Central memory CD8-positive, alpha-beta T cell (primary cell): ENCODE data around the gene TMEFF2.

Experiments used
- ATAC-seq: fragments of 150-1000 bp; cut with Tn5 transposase; replicated peaks from 2 replicates; pipeline ENCODE4 v1.10.0; 2022; ENCODE audit warnings: mild to moderate bottlenecking, moderate FRiP score, moderate number of reproducible peaks; ENCODE audit not compliant: poor library complexity, severe bottlenecking; ENCODE audit errors: extremely low read depth
- DNase-seq, 2 donors: peaks; one replicate each; pipeline ENCODE4 v3.0.0; 2021; ENCODE audit warnings: low spot score in 2 of 2
- H3K27ac Mint-ChIP-seq: one replicate; pipeline ENCODE4 v1.8.0; 2022; ENCODE audit warnings: low read depth, mild to moderate bottlenecking, moderate library complexity, mixed read lengths
- H3K27me3 Mint-ChIP-seq: one replicate; pipeline ENCODE4 v1.8.0; 2022; ENCODE audit warnings: mixed read lengths
- H3K36me3 Mint-ChIP-seq: one replicate; pipeline ENCODE4 v1.8.0; 2022; ENCODE audit warnings: mild to moderate bottlenecking, moderate library complexity, mixed read lengths; ENCODE audit not compliant: insufficient read depth
- H3K4me1 Mint-ChIP-seq: one replicate; pipeline ENCODE4 v1.8.0; 2022; ENCODE audit warnings: mixed read lengths
- H3K4me3 Mint-ChIP-seq: one replicate; pipeline ENCODE4 v1.8.0; 2022; ENCODE audit warnings: mild to moderate bottlenecking, moderate library complexity, mixed read lengths
- H3K9me3 Mint-ChIP-seq: one replicate; pipeline ENCODE4 v1.8.0; 2022; ENCODE audit warnings: mixed read lengths

Gene TMEFF2

DNA sequence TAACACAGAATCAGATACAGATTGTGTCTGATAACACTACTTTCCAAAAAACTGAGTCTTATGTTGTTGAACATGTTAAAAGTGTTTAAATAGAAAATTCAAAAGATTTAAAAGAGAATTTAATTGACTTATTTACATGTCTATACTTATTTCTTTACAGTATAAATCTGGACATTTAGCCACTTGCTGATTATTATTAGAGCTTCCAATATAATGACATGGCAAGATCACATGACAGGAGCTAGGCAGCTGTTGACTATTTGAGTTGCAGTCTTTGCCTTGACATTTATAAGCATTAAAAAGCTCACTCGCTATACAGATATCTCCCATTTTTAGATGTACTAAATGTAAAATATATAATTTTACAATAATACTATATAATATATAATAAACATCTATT lies 6.4 kb upstream of the TMEFF2 start:
- peaks cover 7% of the 10 kb centered on the region for H3K4me1 Mint-ChIP-seq

DNA sequence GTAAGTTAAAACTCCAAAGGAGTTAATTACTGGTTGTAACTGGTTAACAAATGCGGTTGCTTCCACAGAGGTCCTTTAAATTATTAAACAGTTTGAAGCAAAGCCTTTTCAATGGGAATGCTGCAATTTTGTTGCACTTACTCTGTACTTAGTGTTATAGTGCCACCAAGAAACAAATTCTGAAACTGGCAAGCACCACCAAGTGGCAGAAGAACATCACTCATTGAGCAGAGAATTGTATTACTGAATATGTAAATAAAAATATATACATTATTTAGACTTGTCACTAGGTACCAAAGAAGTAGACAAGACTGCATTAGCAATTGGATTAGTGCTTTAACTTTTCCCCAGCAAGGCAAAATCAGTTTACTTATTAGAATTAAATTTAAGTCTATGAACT lies 2.6 kb upstream of the TMEFF2 start:
- ATAC-seq: no peak
- H3K27ac Mint-ChIP-seq: no peak overlapping the region
- peaks cover 29% of the 10 kb centered on the region for H3K4me1 Mint-ChIP-seq
- no peak for DNase-seq
- no peak overlapping the region for H3K4me3 Mint-ChIP-seq
- H3K36me3 Mint-ChIP-seq: no peaks in the 10 kb centered on the region
- H3K9me3 Mint-ChIP-seq: no peaks in the 10 kb centered on the region
- H3K27me3 Mint-ChIP-seq: peaks cover 59% of the 10 kb centered on the region

More for the DNA sequence above, 6.4 kb upstream of the TMEFF2 start:
- no peaks in the 10 kb centered on the region for H3K36me3 Mint-ChIP-seq
- no peak for DNase-seq
- H3K27me3 Mint-ChIP-seq: peaks cover 32% of the 10 kb centered on the region
- ATAC-seq: no peak
- H3K27ac Mint-ChIP-seq: no peak overlapping the region
- H3K9me3 Mint-ChIP-seq: no peaks in the 10 kb centered on the region
- H3K4me3 Mint-ChIP-seq: no peak overlapping the region

DNA sequence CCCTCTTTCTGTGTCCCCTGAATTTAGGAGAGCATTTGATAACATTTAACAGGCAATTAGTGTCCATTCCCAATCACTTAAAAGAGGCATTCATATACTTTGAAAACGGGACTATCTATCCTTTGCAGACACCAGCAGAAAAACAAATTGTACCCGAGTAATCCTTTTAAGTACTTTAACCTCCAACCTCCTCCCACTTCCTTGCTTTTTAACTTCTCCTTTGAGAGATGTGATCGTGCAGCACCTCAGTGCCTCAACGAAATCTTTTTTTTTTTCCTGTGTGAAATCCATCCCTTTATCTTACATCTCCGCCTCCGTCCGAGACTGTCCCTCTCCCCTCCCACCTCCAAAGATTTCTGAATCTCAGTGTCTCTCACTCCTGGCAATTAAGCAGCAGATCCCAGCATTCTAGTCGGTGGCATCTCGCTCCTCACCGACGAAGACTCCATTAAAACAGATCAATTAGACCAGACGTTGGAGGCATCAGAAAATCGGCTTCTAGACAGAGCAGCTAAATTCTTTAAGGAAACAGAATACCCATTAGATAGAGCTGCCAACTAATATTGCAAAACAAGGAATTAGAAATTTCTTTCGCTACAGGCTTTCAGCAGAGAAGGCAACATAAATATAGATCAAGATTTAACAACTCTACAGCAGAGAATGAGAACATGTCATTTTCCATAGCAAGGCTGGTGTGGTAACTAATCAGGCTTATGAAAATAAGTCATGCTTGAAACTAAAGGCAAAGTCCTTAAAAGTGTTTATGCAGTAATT lies 1.9 kb upstream of the TMEFF2 start:
- Mint-ChIP-seq H3K27me3 (peaks cover 66% of the 10 kb centered on the region), H3K9me3 (no peaks in the 10 kb centered on the region), H3K27ac (no peak overlapping the region), H3K36me3 (no peaks in the 10 kb centered on the region), H3K4me1 (peaks cover 29% of the 10 kb centered on the region), H3K4me3 (peak overlapping the region; percentile 81)
- DNase-seq (no peak), ATAC-seq (no peak)

DNA sequence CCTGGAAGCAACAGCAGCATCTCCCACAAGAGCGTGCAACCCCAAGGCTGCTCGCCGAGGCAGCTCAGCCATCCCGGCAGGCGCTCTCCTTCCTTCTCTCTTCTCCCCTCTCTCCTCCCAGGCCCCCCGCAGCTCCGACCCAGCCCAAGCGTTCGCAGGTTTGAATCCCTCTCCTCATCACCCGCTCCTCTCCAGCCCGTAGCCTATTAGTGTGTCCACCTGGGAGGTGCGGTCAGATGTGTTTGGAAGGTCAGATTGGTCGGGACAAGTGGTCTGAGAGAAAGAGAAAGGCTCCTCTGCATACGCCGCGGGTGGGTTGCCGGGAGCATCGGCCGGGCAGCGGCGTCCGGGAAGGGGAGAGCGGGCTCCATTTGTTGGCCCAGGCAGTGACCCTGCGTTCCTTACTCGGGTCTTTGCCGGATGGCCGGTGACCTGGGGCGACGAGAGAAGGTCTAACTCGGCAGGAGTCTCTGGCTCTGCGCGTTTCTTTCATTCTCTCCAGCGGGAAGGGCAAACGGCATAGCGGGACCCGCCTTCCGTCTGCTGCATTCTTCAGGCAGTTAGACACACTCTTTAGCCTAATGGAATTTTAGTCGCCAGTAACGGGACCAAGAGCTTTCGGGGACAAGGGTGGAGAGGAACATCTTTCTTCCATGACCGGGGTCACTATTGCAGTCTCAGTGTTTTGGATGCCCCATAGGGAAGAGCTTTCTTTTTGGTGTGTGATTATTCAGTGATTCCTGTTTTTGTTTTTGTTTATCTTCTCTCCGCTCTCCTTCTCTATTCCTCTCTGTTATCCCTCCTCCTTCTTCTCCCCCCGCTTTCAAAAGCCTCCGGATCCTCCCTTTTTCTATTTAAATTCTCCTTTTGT lies 1.1 kb upstream of the TMEFF2 start:
- Mint-ChIP-seq H3K27ac (no peak overlapping the region), H3K4me3 (peak overlapping the region; percentile 81), H3K36me3 (no peaks in the 10 kb centered on the region), H3K4me1 (peaks cover 29% of the 10 kb centered on the region), H3K27me3 (peaks cover 72% of the 10 kb centered on the region), H3K9me3 (no peaks in the 10 kb centered on the region)
- DNase-seq (no peak), ATAC-seq (peak; percentile 33)

DNA sequence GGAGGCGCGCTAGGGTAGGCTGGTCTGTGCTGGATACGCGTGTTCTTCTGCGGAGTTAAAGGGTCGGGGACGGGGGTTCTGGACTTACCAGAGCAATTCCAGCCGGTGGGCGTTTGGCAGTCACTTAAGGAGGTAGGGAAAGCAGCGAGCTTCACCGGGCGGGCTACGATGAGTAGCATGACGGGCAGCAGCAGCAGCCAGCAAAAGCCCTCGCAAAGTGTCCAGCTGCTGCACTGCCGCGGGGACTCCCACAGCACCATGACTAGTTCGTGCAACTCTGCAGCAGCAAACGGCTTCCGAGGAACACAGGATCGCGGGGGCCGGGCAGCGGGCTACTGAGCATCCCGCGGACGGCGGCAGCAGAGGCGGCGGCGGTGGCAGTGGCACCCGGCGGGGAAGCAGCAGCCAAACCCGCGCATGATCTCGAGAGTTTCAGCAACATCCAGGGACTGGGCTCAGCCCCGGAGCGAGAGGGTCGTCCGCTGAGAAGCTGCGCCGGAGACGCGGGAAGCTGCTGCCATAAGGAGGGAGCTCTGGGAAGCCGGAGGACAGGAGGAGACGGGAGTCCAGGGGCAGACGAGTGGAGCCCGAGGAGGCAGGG lies 368 bp downstream of the TMEFF2 start:
- Mint-ChIP-seq H3K4me3 (peak overlapping the region; percentile 81), H3K27me3 (peaks cover 73% of the 10 kb centered on the region), H3K36me3 (no peaks in the 10 kb centered on the region), H3K4me1 (peaks cover 29% of the 10 kb centered on the region), H3K9me3 (no peaks in the 10 kb centered on the region), H3K27ac (no peak overlapping the region)
- DNase-seq: peak in 1 of 2 donors; percentile 12
- ATAC-seq: peak; percentile 17

DNA sequence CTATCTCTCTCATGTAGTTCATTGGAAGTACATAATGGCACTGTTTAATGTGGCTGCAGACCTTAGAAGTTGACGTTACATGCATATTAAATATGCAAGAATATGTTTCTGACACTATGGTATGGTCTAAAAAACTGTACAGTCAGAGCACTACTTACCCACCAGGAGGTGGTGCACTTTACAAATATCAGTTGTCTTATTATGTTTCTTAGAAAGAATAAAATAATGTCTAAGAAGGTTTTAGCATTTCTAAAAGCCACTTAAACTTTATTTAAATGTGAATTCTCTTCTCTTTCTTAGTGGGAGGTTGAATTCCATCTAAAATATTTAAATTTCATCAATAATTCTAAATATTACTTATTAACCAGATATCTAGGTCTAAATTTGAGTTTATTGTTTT lies 4.3 kb downstream of the TMEFF2 start:
- ATAC-seq (no peak), DNase-seq (no peak)
- Mint-ChIP-seq H3K27me3 (peaks cover 89% of the 10 kb centered on the region), H3K36me3 (no peaks in the 10 kb centered on the region), H3K4me1 (peaks cover 16% of the 10 kb centered on the region), H3K27ac (no peak overlapping the region), H3K9me3 (no peaks in the 10 kb centered on the region), H3K4me3 (no peak overlapping the region)

DNA sequence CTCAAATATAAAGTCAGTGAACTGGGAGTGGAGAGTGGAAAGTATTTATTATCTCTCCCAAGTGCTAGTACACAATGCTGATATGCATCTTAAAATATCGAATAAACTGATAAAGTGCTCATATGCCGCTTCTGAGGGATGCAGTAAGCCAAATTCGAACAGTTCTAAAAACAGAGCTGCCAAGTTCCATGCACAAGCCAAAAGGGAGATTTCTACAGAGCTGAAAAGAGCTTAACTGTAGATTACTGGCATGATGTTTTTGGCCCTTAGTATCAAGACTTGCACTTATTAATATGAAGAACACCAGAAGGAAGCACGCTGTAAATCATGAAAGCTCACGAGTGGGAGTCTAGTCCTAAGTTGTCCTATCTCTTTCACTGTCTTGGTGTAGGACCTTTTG lies 7.9 kb downstream of the TMEFF2 start:
- peaks cover 76% of the 10 kb centered on the region for H3K27me3 Mint-ChIP-seq

DNA sequence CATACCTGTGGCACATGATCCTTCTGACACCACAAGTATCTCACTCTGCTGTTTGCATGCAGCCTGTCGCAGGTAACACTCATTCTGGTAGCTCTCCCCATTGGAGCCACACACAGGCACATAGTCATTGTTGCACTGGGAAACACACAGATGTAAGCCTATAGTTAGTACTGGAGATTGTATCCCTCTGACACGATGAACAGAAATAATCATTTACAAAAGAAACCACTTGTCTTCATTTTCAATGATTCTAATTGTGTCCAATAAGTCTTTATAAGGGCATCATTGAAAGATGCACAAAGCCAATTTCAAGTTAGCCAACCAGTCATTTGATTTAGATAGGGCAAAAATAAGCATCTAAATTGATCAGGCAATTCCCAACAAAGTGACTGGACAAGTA lies 10.4 kb downstream of the TMEFF2 start:
- no peaks in the 10 kb centered on the region for H3K9me3 Mint-ChIP-seq
- no peaks in the 10 kb centered on the region for H3K4me1 Mint-ChIP-seq
- DNase-seq: no peak
- H3K4me3 Mint-ChIP-seq: no peak overlapping the region
- H3K36me3 Mint-ChIP-seq: no peaks in the 10 kb centered on the region
- no peak for ATAC-seq
- H3K27ac Mint-ChIP-seq: no peak overlapping the region
- H3K27me3 Mint-ChIP-seq: peaks cover 70% of the 10 kb centered on the region

More for the DNA sequence above, 7.9 kb downstream of the TMEFF2 start:
- Mint-ChIP-seq H3K4me1 (no peaks in the 10 kb centered on the region), H3K36me3 (no peaks in the 10 kb centered on the region), H3K27ac (no peak overlapping the region), H3K4me3 (no peak overlapping the region), H3K9me3 (no peaks in the 10 kb centered on the region)
- no peak for ATAC-seq
- DNase-seq: no peak

DNA sequence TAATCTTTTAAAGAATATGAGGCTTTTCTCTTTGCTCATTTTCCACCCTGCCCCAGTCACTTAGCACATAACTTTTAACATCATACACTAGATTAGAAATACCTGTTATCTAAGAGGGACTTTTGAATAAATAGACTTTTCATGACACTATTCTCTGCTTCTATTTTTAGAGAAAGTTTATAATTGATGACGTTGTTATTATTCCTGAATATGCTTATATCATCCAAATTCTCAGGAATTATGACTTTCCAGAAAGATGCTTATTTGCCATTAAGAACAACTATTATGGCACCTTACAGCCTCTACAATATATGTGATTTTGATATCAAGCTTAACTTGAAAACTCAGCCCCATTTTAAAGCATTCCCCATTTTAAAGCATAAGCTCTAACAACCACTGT lies 11.4 kb downstream of the TMEFF2 start:
- Mint-ChIP-seq H3K4me1 (no peaks in the 10 kb centered on the region), H3K27me3 (peaks cover 61% of the 10 kb centered on the region), H3K27ac (no peak overlapping the region), H3K36me3 (no peaks in the 10 kb centered on the region), H3K4me3 (no peak overlapping the region), H3K9me3 (no peaks in the 10 kb centered on the region)
- DNase-seq (no peak), ATAC-seq (no peak)

DNA sequence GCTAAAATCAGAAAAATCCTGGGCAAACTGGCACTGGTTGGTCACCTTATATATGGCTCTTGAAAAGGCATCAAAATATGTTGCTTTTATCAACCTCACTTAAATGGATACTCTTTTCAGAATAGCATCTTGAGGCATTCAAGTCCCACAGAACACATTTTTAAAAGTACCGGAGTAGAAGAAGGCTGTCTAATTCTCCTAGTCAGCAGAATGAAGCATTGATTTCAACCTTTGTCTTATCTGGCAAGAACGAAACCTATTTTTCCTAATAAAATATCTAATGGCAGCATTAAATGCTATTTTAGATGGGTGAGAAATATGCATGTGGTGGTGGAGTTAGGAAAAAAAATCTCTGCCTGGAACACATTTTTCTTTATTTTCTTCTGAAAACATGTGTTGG lies 27.8 kb downstream of the TMEFF2 start:
- ATAC-seq: no peak
- Mint-ChIP-seq H3K27me3 (peaks cover 32% of the 10 kb centered on the region), H3K4me1 (peaks cover under 1% of the 10 kb centered on the region)

DNA sequence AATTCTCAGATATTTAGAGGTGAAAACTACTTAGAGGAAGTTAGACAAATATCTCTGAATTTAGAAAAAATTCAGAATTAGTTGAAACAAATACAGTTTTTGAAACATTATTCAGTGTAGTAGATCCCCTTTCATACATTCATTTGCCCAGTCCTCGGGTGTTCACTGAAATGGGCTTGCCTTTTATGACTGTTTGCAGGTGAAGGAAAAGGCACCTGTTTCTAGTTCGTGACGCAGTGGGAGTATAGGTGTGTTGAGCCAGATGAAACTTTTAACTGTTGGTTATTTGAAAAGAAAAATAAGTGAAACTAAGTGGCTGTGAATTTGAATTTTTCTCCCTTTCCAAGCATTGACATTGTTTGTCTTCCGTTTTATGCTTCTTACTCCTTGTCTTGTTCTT lies 28.9 kb downstream of the TMEFF2 start:
- no peak overlapping the region for H3K27ac Mint-ChIP-seq
- peaks cover 21% of the 10 kb centered on the region for H3K27me3 Mint-ChIP-seq
- DNase-seq (no peak), ATAC-seq (no peak)
- H3K9me3 Mint-ChIP-seq: no peaks in the 10 kb centered on the region
- peaks cover 5% of the 10 kb centered on the region for H3K4me1 Mint-ChIP-seq
- H3K4me3 Mint-ChIP-seq: no peak overlapping the region
- H3K36me3 Mint-ChIP-seq: no peaks in the 10 kb centered on the region

More for the DNA sequence above, 27.8 kb downstream of the TMEFF2 start:
- no peak overlapping the region for H3K4me3 Mint-ChIP-seq
- no peaks in the 10 kb centered on the region for H3K9me3 Mint-ChIP-seq
- no peak overlapping the region for H3K27ac Mint-ChIP-seq
- DNase-seq: no peak
- H3K36me3 Mint-ChIP-seq: no peaks in the 10 kb centered on the region

DNA sequence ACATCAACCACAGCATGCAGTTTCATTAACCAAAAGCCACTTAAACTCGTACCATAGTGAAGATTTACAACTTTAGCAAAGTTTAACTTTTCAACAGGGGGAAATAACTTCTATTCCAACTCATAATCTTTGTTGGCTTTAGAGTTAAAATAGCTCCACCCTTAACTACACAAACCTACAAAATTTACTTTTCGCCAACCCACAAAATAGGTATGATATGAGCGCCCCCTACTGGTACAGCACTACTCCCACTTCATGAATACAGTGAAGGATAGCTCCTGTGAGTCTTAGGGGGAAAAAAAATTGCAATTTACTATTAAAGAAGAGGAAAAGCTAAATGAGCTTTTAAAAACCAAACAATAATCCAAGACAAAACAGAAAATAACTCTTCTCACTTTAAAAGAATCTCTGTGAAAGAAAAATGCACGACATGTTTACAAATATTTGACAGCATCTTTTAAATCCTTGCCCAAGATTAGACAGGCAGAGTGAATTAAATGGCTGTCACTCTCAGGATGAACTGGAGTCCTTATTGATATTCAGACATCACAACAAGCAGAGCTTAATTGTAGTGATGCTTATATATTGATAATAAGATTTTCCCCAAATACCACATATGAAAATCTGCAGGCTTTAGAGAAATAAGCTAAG lies 32.2 kb downstream of the TMEFF2 start:
- ATAC-seq (peak; percentile 67), DNase-seq (peak; percentile 34 to 44)
- Mint-ChIP-seq H3K27ac (no peak overlapping the region), H3K27me3 (peaks cover 27% of the 10 kb centered on the region), H3K4me1 (peaks cover 5% of the 10 kb centered on the region), H3K36me3 (no peaks in the 10 kb centered on the region), H3K4me3 (no peak overlapping the region), H3K9me3 (no peaks in the 10 kb centered on the region)
